K562 (cell line): ENCODE measurements around the gene YWHAB. TPM values are rescaled to one million over a fixed set of nuclear protein-coding genes. Genes with fewer than 3 reads are reported as not detected.
A peak's percentile ranks its signal among the peaks of the same experiment; 100 is the strongest.

ENCODE experiments used
- ELF2 ChIP-seq: fragments of 250-450 bp; sonication (Bioruptor Pico); IDR thresholded peaks from 2 replicates; pipeline ENCODE4 v1.5.0; 2021; ENCODE audit warnings: mild to moderate bottlenecking
- FUS ChIP-seq: fragments of 200-400 bp; formaldehyde crosslinking; optimal IDR thresholded peaks from 2 replicates; pipeline ENCODE3; 2017; ENCODE audit warnings: low read depth, low read length
- GTF2E2 ChIP-seq: fragments of 200-800 bp; sonication (Bioruptor generic); IDR thresholded peaks from 2 replicates; pipeline ENCODE4 v1.6.1; 2016; ENCODE audit warnings: missing genetic modification characterization, missing compliant biosample characterization
- HDAC8 ChIP-seq: fragments of 450-650 bp; IDR thresholded peaks from 2 replicates; pipeline ENCODE4 v1.6.1; 2016; ENCODE audit warnings: mild to moderate bottlenecking, missing genetic modification characterization, moderate library complexity, missing compliant biosample characterization
- JUND ChIP-seq, 2 experiments: IDR thresholded peaks; 2 replicates in 1 of 2; 3 replicates in 1 of 2; pipeline ENCODE4 v1.6.1; 2011; ENCODE audit warnings: borderline replicate concordance in 2 of 2, low read depth in 2 of 2, low read length in 2 of 2, improper control_type of control experiment in 1 of 2, missing biosample characterization in 1 of 2, missing genetic modification characterization in 1 of 2, missing genetic modification reagents in 1 of 2
- KLF16 ChIP-seq: IDR thresholded peaks from 2 replicates; pipeline ENCODE4 v1.6.1; 2016; ENCODE audit warnings: antibody characterized with exemption
- MCM2 ChIP-seq: fragments of 450-650 bp; IDR thresholded peaks from 2 replicates; pipeline ENCODE4 v1.6.1; 2017; ENCODE audit warnings: low read depth, mild to moderate bottlenecking
- SMARCA4 ChIP-seq: fragments of 450-650 bp; IDR thresholded peaks from 2 replicates; pipeline ENCODE4 v1.6.1; 2016
- STAT5A ChIP-seq: IDR thresholded peaks from 2 replicates; pipeline ENCODE4 v1.6.1; 2012; ENCODE audit warnings: low read length, inconsistent platforms, borderline replicate concordance
- ZNF212 ChIP-seq: fragments of 450-650 bp; formaldehyde crosslinking; IDR thresholded peaks from 2 replicates; pipeline ENCODE4 v1.4.0; 2020; ENCODE audit warnings: mild to moderate bottlenecking
- ZNF76 ChIP-seq: fragments of 250-450 bp; sonication (Bioruptor Pico); IDR thresholded peaks from 2 replicates; pipeline ENCODE4 v1.4.0; 2020; ENCODE audit warnings: mild to moderate bottlenecking, moderate library complexity, borderline replicate concordance
- polyA plus RNA-seq, 8 experiments: library from polyadenylated mRNA; depleted of rRNA in 4 of 8; stranded (reverse) in 5 of 8; unstranded in 3 of 8; fragments of >200 nt; fragmentation: Nextera tagmentation in 2 of 8; fragmentation: Illumina TruSeq in 1 of 8; extraction: Ambion mirVana in 2 of 8; extraction: Trizol in 1 of 8; gene quantifications; 2 replicates each; pipeline versions ENCODE4 v1.2.1 to v1.2.3, GENCODE V29; 2011 to 2014; ENCODE audit warnings: inconsistent platforms in 1 of 8, missing spikeins in 1 of 8
- total RNA-seq, 7 experiments: library from RNA; depleted of rRNA in 6 of 7; stranded (reverse); fragments of >200 nt in 6 of 7; fragmentation: Illumina TruSeq in 2 of 7; extraction: Trizol in 2 of 7; gene quantifications; 2 replicates each; pipeline versions ENCODE4 v1.2.1 to v1.2.3, GENCODE V29; 2011 to 2021; ENCODE audit warnings: low replicate concordance in 1 of 7
- TF ChIP-seq, protein P1 (sequence below): fragments of 450-650 bp; conservative IDR thresholded peaks from 2 replicates; pipeline ENCODE4 v1.6.1; 2016; ENCODE audit warnings: missing genetic modification characterization, low read depth, mild to moderate bottlenecking, missing compliant biosample characterization, moderate library complexity
- TF ChIP-seq, protein P2 (sequence below): fragments of 450-650 bp; IDR thresholded peaks from 2 replicates; pipeline ENCODE4 v1.6.1; 2016; ENCODE audit warnings: low read depth, mild to moderate bottlenecking, moderate library complexity
- TF ChIP-seq, protein P3 (sequence below): fragments of 450-650 bp; IDR thresholded peaks from 2 replicates; pipeline ENCODE4 v1.6.1; 2018; ENCODE audit warnings: mild to moderate bottlenecking, low read depth; ENCODE audit not compliant: partially characterized antibody
- TF ChIP-seq, protein P4 (sequence below), 2 experiments: fragments of 450-650 bp in 1 of 2; IDR thresholded peaks; 2 replicates each; pipeline ENCODE4 v1.6.1; 2011 to 2017; ENCODE audit warnings: low read depth in 2 of 2, antibody characterized with exemption in 1 of 2, borderline replicate concordance in 1 of 2, low read length in 1 of 2, mild to moderate bottlenecking in 1 of 2, mixed read lengths in 1 of 2; ENCODE audit not compliant: control insufficient read depth in 1 of 2
- TF ChIP-seq, protein P5 (sequence below): fragments of 200-800 bp; sonication (Bioruptor generic); IDR thresholded peaks from 2 replicates; pipeline ENCODE4 v1.6.1; 2017; ENCODE audit warnings: missing genetic modification characterization, missing compliant biosample characterization

Gene YWHAB
- total and polyA plus RNA-seq, 9 of the 15 experiments (the other 6 are each of a cell fraction or from before 2014, with no cell fraction given): 60.6 to 185 (median 96.1) TPM

DNA sequence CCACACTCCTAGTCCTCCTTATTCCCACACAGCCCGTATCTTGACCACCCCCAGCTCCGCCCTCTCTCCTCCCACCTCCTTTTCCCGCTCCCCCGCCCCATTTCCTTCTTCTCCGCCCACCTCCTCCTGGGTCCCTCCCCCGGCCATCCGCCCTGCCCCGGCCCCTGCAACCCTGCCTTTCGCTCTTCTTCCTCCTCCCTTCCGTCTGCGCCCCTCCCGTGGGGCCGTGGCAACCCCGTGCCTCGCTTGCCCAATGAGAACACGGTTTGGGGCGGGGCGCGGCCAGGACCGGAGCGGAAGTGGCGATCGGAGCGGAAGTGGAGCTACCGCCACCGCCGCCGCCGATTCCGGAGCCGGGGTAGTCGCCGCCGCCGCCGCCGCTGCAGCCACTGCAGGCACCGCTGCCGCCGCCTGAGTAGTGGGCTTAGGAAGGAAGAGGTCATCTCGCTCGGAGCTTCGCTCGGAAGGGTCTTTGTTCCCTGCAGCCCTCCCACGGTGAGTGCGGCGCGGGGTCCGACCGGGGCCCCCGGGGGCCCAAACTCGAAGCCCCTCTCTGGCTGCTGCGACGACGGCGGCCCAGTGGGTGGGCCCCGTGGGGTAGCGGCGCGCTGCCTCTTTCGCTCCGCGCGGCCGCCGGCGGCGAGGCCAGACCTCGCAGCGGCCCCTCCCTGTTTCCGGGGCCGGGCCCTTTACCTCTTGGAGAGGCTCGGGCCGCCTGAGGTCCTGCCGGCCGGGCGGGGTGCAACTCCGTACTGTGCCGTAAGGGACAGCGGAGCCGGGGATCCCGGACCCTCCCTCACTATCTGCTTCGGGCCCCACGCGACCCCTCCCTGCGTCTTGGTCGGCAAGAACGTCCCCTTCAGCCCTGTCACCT lies at the start of gene YWHAB (continued):
- TF ChIP-seq, protein P1, sequence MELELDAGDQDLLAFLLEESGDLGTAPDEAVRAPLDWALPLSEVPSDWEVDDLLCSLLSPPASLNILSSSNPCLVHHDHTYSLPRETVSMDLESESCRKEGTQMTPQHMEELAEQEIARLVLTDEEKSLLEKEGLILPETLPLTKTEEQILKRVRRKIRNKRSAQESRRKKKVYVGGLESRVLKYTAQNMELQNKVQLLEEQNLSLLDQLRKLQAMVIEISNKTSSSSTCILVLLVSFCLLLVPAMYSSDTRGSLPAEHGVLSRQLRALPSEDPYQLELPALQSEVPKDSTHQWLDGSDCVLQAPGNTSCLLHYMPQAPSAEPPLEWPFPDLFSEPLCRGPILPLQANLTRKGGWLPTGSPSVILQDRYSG: no peak
- TF ChIP-seq SMARCA4 (0 out of 2 replicates have a peak, but pooled peaks have one; percentile 32), KLF16 (no peak; the same call in 1 of the 2 replicates), HDAC8 (tag) (0 out of 2 replicates have a peak, but pooled peaks have one; percentile 29), ELF2 (CRISPR knock-in tag) (peak; percentile 68; the same call in 1 of the 2 replicates), GTF2E2 (tag) (0 out of 2 replicates have a peak, but pooled peaks have one; percentile 53), FUS (peak; percentile 52), ZNF76 (CRISPR knock-in tag) (0 out of 2 replicates have a peak, but pooled peaks have one; percentile 47), STAT5A (no peak), JUND (IDR thresholded peaks at IDR 0.05; ENCODE audit: borderline replicate concordance, low read depth, low read length) (peak; percentile 5; the same call in 1 of the 2 replicates), JUND (tag; IDR thresholded peaks at IDR 0.05; ENCODE audit: borderline replicate concordance, low read depth, low read length) (no peak; the same call in 2 of the 3 replicates), ZNF212 (no peak), MCM2 (no peak)
- TF ChIP-seq, protein P2, sequence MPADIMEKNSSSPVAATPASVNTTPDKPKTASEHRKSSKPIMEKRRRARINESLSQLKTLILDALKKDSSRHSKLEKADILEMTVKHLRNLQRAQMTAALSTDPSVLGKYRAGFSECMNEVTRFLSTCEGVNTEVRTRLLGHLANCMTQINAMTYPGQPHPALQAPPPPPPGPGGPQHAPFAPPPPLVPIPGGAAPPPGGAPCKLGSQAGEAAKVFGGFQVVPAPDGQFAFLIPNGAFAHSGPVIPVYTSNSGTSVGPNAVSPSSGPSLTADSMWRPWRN: no peak
- TF ChIP-seq, protein P3, sequence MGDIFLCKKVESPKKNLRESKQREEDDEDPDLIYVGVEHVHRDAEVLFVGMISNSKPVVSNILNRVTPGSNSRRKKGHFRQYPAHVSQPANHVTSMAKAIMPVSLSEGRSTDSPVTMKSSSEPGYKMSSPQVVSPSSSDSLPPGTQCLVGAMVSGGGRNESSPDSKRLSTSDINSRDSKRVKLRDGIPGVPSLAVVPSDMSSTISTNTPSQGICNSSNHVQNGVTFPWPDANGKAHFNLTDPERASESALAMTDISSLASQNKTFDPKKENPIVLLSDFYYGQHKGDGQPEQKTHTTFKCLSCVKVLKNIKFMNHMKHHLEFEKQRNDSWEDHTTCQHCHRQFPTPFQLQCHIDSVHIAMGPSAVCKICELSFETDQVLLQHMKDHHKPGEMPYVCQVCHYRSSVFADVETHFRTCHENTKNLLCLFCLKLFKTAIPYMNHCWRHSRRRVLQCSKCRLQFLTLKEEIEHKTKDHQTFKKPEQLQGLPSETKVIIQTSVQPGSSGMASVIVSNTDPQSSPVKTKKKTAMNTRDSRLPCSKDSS: no peak
- TF ChIP-seq, protein P4, sequence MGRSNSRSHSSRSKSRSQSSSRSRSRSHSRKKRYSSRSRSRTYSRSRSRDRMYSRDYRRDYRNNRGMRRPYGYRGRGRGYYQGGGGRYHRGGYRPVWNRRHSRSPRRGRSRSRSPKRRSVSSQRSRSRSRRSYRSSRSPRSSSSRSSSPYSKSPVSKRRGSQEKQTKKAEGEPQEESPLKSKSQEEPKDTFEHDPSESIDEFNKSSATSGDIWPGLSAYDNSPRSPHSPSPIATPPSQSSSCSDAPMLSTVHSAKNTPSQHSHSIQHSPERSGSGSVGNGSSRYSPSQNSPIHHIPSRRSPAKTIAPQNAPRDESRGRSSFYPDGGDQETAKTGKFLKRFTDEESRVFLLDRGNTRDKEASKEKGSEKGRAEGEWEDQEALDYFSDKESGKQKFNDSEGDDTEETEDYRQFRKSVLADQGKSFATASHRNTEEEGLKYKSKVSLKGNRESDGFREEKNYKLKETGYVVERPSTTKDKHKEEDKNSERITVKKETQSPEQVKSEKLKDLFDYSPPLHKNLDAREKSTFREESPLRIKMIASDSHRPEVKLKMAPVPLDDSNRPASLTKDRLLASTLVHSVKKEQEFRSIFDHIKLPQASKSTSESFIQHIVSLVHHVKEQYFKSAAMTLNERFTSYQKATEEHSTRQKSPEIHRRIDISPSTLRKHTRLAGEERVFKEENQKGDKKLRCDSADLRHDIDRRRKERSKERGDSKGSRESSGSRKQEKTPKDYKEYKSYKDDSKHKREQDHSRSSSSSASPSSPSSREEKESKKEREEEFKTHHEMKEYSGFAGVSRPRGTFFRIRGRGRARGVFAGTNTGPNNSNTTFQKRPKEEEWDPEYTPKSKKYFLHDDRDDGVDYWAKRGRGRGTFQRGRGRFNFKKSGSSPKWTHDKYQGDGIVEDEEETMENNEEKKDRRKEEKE (IDR thresholded peaks at IDR 0.05; ENCODE audit: borderline replicate concordance in 1 of 2, control insufficient read depth in 1 of 2, low read depth in 2 of 2, low read length in 1 of 2): peak in 1 of 2 experiments; percentile 45; a peak in 1 of 4 replicates
- TF ChIP-seq, protein P5, sequence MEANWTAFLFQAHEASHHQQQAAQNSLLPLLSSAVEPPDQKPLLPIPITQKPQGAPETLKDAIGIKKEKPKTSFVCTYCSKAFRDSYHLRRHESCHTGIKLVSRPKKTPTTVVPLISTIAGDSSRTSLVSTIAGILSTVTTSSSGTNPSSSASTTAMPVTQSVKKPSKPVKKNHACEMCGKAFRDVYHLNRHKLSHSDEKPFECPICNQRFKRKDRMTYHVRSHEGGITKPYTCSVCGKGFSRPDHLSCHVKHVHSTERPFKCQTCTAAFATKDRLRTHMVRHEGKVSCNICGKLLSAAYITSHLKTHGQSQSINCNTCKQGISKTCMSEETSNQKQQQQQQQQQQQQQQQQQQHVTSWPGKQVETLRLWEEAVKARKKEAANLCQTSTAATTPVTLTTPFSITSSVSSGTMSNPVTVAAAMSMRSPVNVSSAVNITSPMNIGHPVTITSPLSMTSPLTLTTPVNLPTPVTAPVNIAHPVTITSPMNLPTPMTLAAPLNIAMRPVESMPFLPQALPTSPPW: peak; percentile 88
